22Rv1 (cell line): ENCODE measurements around the gene PTGR1.

Source experiments
- CTCF ChIP-seq: fragments of 450-650 bp; IDR thresholded peaks from 2 replicates; pipeline ENCODE4 v1.5.1; 2017; ENCODE audit warnings: mild to moderate bottlenecking
- ZFX ChIP-seq: fragments of 450-650 bp; IDR thresholded peaks from 2 replicates; pipeline ENCODE4 v1.6.1; 2017; ENCODE audit warnings: antibody characterized with exemption, borderline replicate concordance

DNA sequence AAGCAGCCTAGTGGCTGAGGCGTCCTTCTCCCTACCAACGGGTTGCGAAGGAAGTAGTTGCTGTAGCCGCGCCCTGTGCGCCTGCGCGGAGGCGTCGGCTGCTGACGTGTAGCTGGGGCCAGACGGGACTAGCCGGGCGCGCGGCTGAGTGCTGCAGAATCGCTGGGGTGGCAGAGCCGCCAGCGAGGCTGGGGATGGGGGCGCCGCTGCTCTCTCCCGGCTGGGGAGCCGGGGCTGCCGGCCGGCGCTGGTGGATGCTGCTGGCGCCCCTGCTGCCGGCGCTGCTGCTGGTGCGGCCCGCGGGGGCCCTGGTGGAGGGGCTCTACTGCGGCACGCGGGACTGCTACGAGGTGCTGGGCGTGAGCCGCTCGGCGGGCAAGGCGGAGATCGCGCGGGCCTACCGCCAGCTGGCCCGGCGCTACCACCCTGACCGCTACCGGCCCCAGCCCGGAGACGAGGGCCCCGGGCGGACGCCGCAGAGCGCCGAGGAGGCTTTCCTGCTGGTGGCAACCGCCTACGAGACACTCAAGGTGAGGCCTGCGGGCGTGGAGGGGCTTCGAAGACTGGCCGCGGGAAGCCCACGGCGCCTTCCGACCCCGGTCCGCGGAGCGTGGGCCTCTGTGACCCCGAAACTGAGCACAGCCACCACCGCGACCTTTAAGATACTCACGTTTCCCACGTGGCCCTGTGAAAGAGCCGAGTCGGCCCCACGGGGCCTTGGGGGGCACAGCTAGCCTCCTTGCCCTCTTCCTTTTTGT lies 31.9 kb upstream of the PTGR1 start, which contains the start of gene DNAJC25:
- TF ChIP-seq CTCF (peak; percentile 3; the same call in 1 of the 2 replicates), ZFX (no peak)
